Measurements from ENCODE around the gene KIAA1755. TPM values are rescaled to one million over a fixed set of nuclear protein-coding genes. Genes with fewer than 3 reads are reported as not detected.
"Not testable (repeated sequence)": the region's sequence is repeated elsewhere in the genome, so short reads cannot be mapped to it uniquely, and the experiment has no call there.

KIAA1755 gene
- total and polyA plus RNA-seq, 2 of the 4 experiments (the other 2 are of a cell fraction) = 2.5 to 5.1 TPM

DNA sequence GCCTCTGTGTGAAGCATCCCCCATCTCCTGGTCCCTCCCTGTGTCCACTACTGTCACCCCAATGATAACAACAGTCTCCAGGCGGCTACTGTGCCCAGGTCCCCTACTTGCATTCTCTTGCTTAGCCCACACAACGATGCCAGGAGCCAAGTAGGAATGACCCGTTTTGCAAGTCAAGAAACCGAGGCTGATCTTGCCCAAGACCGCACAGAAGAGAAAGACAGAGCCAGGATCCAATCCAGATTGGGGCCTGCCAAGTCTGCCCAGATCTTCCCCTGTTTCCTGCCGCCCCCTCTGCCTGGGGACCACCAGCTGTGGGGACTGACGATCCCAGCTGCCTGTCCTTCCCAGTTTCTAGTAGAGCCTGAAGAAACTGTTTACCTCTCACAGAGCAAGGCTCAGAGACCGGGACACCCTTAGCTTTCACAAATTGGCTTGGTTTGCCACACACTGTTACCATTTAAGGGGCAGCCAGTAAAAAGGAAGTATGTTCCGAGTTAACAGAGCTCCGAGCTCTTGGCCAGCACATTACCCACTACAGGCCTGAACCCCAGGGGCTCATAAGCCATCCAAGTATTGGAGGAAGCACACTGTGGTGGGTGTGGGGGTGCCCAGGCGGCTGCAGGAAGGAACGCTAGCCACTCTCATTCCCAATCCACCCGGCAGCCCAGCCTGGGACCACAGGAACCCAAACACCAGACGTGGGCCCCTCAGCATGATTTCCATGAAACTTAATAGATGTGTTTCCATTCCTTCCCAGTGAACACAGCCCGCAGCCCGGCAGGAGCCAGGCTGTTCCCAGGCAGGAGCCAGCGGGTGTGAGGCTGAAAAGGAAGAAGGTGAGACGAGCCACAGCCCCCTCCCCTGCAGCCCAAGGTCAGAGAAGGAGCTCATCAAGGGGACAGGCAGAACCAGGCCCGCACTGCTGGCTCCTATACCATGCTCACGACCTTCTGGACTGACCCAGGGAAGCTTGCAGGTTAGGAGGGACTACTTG, 7.9 kb downstream of the KIAA1755 start:
- Histone ChIP-seq H2AK5ac (ENCODE audit: low read depth, low read length) (peak overlapping the region; percentile 42), H3K4me1 (ENCODE audit: control insufficient read depth, insufficient read depth, low read length) (peaks cover 30% of the 10 kb centered on the region), H3K14ac (replicated peaks; ENCODE audit: low read depth, low read length) (peak overlapping the region; percentile 3), H3K4me3 (ENCODE audit: insufficient read depth, low read depth, low read length) (no peak overlapping the region), H3K36me3 (ENCODE audit: control insufficient read depth, insufficient read depth, low read length) (0 out of 2 replicates have a peak, but pooled peaks cover 2% of the 10 kb centered on the region), H3K79me1 (ENCODE audit: low read depth in 1 of 2, low read length in 2 of 2) (peaks cover 3 to 16% of the 10 kb centered on the region in 2 experiments; a peak in 3 of 4 replicates), H3K27ac (ENCODE audit: insufficient read depth, low read length) (peak overlapping the region; percentile 37), H3K56ac (ENCODE audit: extremely low read depth, insufficient read depth, low read length) (no peak overlapping the region), H3K27me3 (ENCODE audit: control insufficient read depth, insufficient read depth, low read length) (no peaks in the 10 kb centered on the region), H3K4me2 (ENCODE audit: low read depth, low read length) (peak overlapping the region; percentile 8; the same call in 1 of the 2 replicates), H3K18ac (ENCODE audit: low read depth, low read length) (peak overlapping the region; percentile 42), H2BK15ac (ENCODE audit: low read depth, low read length) (peak overlapping the region; percentile 27; the same call in 2 of the 3 replicates), H4K8ac (ENCODE audit: low read depth in 2 of 2, low read length in 2 of 2) (peak overlapping the region; percentile 46 to 89), H2AFZ (replicated peaks; ENCODE audit: low read length, poor library complexity) (peak overlapping the region; percentile 81), H2BK120ac (ENCODE audit: low read depth, low read length) (peak overlapping the region; percentile 76), H3K9me1 (ENCODE audit: insufficient read depth, low read length) (peaks cover 8% of the 10 kb centered on the region), H2AK9ac (replicated peaks; ENCODE audit: low read depth, low read length, poor library complexity) (peak overlapping the region; percentile 57), H4K91ac (ENCODE audit: insufficient read depth, low read depth, low read length) (peak overlapping the region; percentile 69), H4K5ac (ENCODE audit: low read depth, low read length) (peak overlapping the region; percentile 40), H3K9me3 (ENCODE audit: control insufficient read depth, insufficient read depth, low read length) (no peaks in the 10 kb centered on the region), H4K20me1 (ENCODE audit: insufficient read depth, low read length) (no peaks in the 10 kb centered on the region), H2BK5ac (ENCODE audit: low read depth, low read length, poor library complexity, severe bottlenecking) (peak overlapping the region; percentile 35), H3K23ac (ENCODE audit: low read depth, low read length) (peak overlapping the region; percentile 82), H2BK20ac (ENCODE audit: low read depth, low read length) (peak overlapping the region; percentile 51), H3K4ac (ENCODE audit: low read depth, low read length) (peak overlapping the region; percentile 75), H3K9ac (ENCODE audit: low read depth, low read length) (peak overlapping the region; percentile 30; the same call in 1 of the 2 replicates)
- POLR2A ChIA-PET (ENCODE audit: unreplicated experiment) = no interaction called here
- dilution Hi-C loops (cut with HindIII; ENCODE audit: low sequenced_read_pairs, unreplicated experiment) (no loop called here), intact Hi-C loops (cut with micrococcal nuclease) (no loop called here), in situ Hi-C loops (cut with MboI; ENCODE audit: low sequenced_read_pairs) (no loop called here)
- no TSS peak for BruUV-seq (replicated peaks)
- CTCF ChIA-PET = interaction anchor here (1.1 kb wide), 1 partner anchor 8 kb away, joined by 5 read pairs; no protein-coding TSS in a partner anchor
- TF ChIP-seq MAFK (IDR thresholded peaks at IDR 0.05; ENCODE audit: low read depth, low read length) = no peak
- peak; percentile 56 for TF ChIP-seq RFX5 (IDR thresholded peaks at IDR 0.05; ENCODE audit: low read depth, low read length)
- ATAC-seq (ENCODE audit: low read depth) (peak; percentile 36), DNase-seq (peak; percentile 41)
- 48% methylated on average over 6 of the region's 20 CpGs; no CpG with 5 or more reads in 1 of the 2 experiments for WGBS, 2 experiments (ENCODE audit: extremely low coverage in 2 of 2, insufficient read length in 1 of 2)

DNA sequence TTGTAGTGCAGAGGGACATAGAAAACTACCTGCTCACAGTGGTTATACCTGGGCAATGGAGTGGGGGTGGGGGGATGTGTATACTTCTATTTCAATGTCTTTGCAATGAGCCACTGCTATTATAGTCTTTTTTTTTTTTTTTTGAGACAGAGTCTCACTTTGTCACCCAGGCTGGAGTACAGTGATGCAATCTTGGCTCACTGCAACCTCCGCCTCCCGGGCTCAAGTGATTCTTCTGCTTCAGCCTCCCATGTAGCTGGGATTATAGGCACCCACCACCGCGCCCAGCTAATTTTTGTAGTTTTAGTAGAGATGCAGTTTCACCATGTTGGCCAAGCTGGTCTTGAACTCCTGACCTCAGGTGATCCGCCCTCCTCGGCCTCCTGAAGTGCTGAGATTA, 9.1 kb downstream of the KIAA1755 start:
- H4K8ac ChIP-seq (ENCODE audit: low read depth in 2 of 2, low read length in 2 of 2); H3K9me1 ChIP-seq (ENCODE audit: insufficient read depth, low read length); H2AK5ac ChIP-seq (ENCODE audit: low read depth, low read length); intact Hi-C loops (cut with micrococcal nuclease); H3K9me3 ChIP-seq (ENCODE audit: control insufficient read depth, insufficient read depth, low read length); H2AK9ac ChIP-seq (replicated peaks; ENCODE audit: low read depth, low read length, poor library complexity); H3K18ac ChIP-seq (ENCODE audit: low read depth, low read length); H3K36me3 ChIP-seq (ENCODE audit: control insufficient read depth, insufficient read depth, low read length); H2AFZ ChIP-seq (replicated peaks; ENCODE audit: low read length, poor library complexity); H2BK20ac ChIP-seq (ENCODE audit: low read depth, low read length); POLR2A ChIA-PET (ENCODE audit: unreplicated experiment); H2BK120ac ChIP-seq (ENCODE audit: low read depth, low read length); H3K27ac ChIP-seq (ENCODE audit: insufficient read depth, low read length); dilution Hi-C loops (cut with HindIII; ENCODE audit: low sequenced_read_pairs, unreplicated experiment); DNase-seq; H3K27me3 ChIP-seq (ENCODE audit: control insufficient read depth, insufficient read depth, low read length); ATAC-seq (ENCODE audit: low read depth); BruUV-seq (replicated peaks); CTCF ChIA-PET; H3K4me2 ChIP-seq (ENCODE audit: low read depth, low read length); H2BK15ac ChIP-seq (ENCODE audit: low read depth, low read length); in situ Hi-C loops (cut with MboI; ENCODE audit: low sequenced_read_pairs); H3K9ac ChIP-seq (ENCODE audit: low read depth, low read length); H3K23ac ChIP-seq (ENCODE audit: low read depth, low read length); H3K14ac ChIP-seq (replicated peaks; ENCODE audit: low read depth, low read length); H3K56ac ChIP-seq (ENCODE audit: extremely low read depth, insufficient read depth, low read length); H3K79me1 ChIP-seq (ENCODE audit: low read depth in 1 of 2, low read length in 2 of 2); H4K20me1 ChIP-seq (ENCODE audit: insufficient read depth, low read length); H4K5ac ChIP-seq (ENCODE audit: low read depth, low read length); H3K4me3 ChIP-seq (ENCODE audit: insufficient read depth, low read depth, low read length); H4K91ac ChIP-seq (ENCODE audit: insufficient read depth, low read depth, low read length); H2BK5ac ChIP-seq (ENCODE audit: low read depth, low read length, poor library complexity, severe bottlenecking); H3K4ac ChIP-seq (ENCODE audit: low read depth, low read length): not testable (repeated sequence)
- H3K4me1 ChIP-seq (ENCODE audit: control insufficient read depth, insufficient read depth, low read length) = peaks cover 27% of the 10 kb centered on the region
- WGBS, 2 experiments (ENCODE audit: extremely low coverage in 2 of 2, insufficient read length in 1 of 2) = 100% methylated on average over 1 of the region's 6 CpGs; no CpG with 5 or more reads in 1 of the 2 experiments

Measured in IMR-90 (cell line).